ENCODE measurements around the gene MBD3L2B.

MBD3L2B gene

DNA sequence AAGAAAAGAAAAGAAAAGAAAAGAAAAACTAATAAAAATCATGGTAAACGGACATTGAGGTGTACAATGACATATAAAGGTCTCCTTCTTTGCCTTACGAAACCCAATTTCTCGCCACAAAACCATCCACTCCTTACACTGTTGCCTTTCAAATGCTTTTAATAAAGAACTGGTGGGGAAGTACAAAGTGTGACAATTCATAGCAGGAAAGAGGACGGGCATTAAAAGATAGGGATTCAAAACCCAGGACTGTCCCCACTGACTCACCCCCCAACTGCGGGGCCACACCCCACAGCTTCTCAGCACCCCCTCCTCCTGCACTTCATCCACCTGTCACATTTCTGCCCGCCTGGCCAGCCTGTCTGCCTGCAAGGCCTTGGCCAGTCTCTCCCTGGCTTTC is 2.4 kb downstream of the MBD3L2B start:
- no peak overlapping the region for H3K27ac ChIP-seq (ENCODE audit: insufficient read depth, low read length, poor library complexity, severe bottlenecking)
- no peaks in the 10 kb centered on the region for H3K27me3 ChIP-seq (replicated peaks; ENCODE audit: control insufficient read depth, insufficient read depth, low read length, poor library complexity, severe bottlenecking)
- H3K9me3 ChIP-seq (ENCODE audit: control insufficient read depth, low read length): no peaks in the 10 kb centered on the region
- no peaks in the 10 kb centered on the region for H3K4me1 ChIP-seq (ENCODE audit: control insufficient read depth, insufficient read depth, low read length, poor library complexity, severe bottlenecking)
- H3K36me3 ChIP-seq (ENCODE audit: control insufficient read depth, insufficient read depth, low read length): no peaks in the 10 kb centered on the region
- DNase-seq: no peak
- H3K4me3 ChIP-seq (ENCODE audit: insufficient read depth, low read depth, low read length, poor library complexity, severe bottlenecking): no peak overlapping the region

DNA sequence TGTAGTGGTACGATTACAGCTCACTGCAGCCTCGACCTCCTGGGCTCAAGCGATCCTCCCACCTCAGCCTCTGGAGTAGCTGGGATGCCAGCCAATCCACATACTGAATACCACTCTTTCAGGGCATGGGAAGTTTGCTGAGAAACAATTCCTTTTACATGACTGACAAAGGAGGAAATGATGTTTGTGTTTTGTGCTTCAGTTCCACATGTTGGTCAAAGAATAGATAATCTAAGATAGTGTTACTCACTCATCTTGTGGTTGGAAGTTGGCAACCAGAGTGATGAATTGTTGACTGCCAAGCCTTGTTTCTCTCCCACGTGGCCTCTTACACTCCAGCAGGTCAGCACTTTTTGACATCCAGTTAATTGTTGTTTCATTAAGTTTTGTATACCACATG is 7.6 kb downstream of the MBD3L2B start:
- H3K9me3 ChIP-seq (ENCODE audit: control insufficient read depth, low read length): no peaks in the 10 kb centered on the region
- no peaks in the 10 kb centered on the region for H3K27me3 ChIP-seq (replicated peaks; ENCODE audit: control insufficient read depth, insufficient read depth, low read length, poor library complexity, severe bottlenecking)
- no peaks in the 10 kb centered on the region for H3K36me3 ChIP-seq (ENCODE audit: control insufficient read depth, insufficient read depth, low read length)
- DNase-seq: no peak
- peak overlapping the region; percentile 11 for H3K27ac ChIP-seq (ENCODE audit: insufficient read depth, low read length, poor library complexity, severe bottlenecking)
- peaks cover 12% of the 10 kb centered on the region for H3K4me1 ChIP-seq (ENCODE audit: control insufficient read depth, insufficient read depth, low read length, poor library complexity, severe bottlenecking)
- no peak overlapping the region for H3K4me3 ChIP-seq (ENCODE audit: insufficient read depth, low read depth, low read length, poor library complexity, severe bottlenecking)

DNA sequence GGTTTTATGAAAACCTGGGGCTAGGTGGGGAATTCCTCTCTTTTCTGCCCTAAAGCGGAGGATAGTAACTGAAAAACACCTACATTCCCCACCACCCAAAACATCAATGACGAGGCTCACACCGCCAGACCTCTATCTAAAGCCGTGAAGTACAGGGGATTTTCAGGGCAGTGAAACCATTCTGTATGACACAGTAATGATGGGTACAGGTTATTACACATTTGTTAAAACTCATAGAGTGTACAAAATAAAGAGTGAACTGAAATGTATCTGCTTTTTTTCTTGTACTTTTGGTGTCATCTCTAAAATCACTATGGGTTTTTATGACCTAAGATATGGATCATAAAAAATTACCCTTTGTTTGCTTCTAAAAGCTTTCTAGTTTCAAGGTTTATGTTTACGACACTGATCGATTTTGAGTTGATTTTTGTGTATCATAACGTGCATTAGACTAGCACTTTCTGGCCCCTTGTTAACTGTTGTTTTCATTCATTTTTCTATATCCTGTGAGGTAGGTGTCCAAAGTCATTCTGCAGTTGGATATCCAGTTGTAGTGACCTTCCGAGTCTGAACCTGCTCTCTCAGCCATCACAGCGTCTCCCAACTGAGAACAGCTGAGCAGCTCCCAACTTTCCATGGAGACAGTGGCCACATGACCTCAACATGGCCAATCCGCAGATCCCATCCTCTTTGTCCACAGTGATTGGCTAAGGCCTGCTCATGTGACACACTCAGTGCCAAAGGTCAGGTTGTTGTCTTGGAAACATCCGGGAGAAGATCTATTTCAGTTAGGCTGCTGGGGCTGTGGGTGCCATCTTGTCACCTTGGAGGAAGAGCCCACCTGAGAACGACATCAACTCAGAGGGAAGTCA is 10.3 kb downstream of the MBD3L2B start:
- no peak for DNase-seq
- no peak overlapping the region for H3K4me3 ChIP-seq (ENCODE audit: insufficient read depth, low read depth, low read length, poor library complexity, severe bottlenecking)

DNA sequence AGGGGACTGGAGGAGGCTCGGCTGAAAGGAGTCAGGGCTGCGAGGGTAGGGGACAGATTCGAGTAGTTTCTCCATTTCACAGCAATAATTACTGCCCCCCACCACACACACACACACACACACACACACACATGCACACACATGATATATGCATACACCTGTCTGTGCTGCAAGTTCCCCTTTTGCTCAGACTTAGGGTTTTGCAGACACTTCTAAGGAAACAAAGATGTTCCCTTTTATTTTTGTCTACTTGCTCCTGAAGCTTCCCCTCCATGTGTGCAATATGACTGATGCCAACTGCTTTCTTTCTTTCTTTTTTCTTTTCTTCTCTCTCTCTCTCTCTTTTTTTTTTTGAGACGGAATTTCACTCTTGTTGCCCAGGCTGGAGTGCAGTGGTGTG is 13.4 kb downstream of the MBD3L2B start:
- Histone ChIP-seq H3K36me3 (ENCODE audit: control insufficient read depth, insufficient read depth, low read length) (no peaks in the 10 kb centered on the region), H3K27ac (ENCODE audit: insufficient read depth, low read length, poor library complexity, severe bottlenecking) (no peak overlapping the region), H3K9me3 (ENCODE audit: control insufficient read depth, low read length) (no peaks in the 10 kb centered on the region), H3K27me3 (replicated peaks; ENCODE audit: control insufficient read depth, insufficient read depth, low read length, poor library complexity, severe bottlenecking) (no peaks in the 10 kb centered on the region), H3K4me3 (ENCODE audit: insufficient read depth, low read depth, low read length, poor library complexity, severe bottlenecking) (no peak overlapping the region), H3K4me1 (ENCODE audit: control insufficient read depth, insufficient read depth, low read length, poor library complexity, severe bottlenecking) (peaks cover 19% of the 10 kb centered on the region)
- no peak for DNase-seq

More for the DNA sequence above, 10.3 kb downstream of the MBD3L2B start:
- H3K27me3 ChIP-seq (replicated peaks; ENCODE audit: control insufficient read depth, insufficient read depth, low read length, poor library complexity, severe bottlenecking): no peaks in the 10 kb centered on the region
- H3K36me3 ChIP-seq (ENCODE audit: control insufficient read depth, insufficient read depth, low read length): no peaks in the 10 kb centered on the region
- no peaks in the 10 kb centered on the region for H3K9me3 ChIP-seq (ENCODE audit: control insufficient read depth, low read length)
- no peak overlapping the region for H3K27ac ChIP-seq (ENCODE audit: insufficient read depth, low read length, poor library complexity, severe bottlenecking)
- peaks cover 19% of the 10 kb centered on the region for H3K4me1 ChIP-seq (ENCODE audit: control insufficient read depth, insufficient read depth, low read length, poor library complexity, severe bottlenecking)

DNA sequence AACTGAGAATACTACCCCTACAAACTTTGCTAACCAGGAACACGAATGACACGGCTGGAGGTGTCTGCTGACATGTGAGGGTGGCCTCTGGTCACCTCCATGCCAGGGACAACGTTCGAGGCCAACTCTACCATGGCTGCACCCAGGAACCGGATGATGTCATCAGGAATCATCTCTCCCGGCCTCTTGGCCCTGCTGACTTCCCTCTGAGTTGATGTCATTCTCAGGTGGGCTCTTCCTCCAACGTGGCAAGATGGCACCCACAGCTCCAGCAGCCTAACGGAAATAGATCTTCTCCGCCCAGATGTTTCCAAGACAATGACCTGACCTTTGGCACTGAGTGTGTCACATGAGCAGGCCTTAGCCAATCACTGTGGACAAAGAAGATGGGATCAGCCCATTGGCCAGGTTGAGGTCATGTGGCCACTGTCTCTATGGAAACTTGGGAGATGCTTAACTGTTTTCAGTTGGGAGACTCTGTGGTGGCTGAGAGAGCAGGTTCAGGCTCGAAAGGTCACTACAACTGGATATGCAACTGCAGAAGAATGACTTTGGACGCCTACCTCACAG is 15.0 kb downstream of the MBD3L2B start:
- DNase-seq: no peak
- H3K4me3 ChIP-seq (ENCODE audit: insufficient read depth, low read depth, low read length, poor library complexity, severe bottlenecking): no peak overlapping the region
- no peaks in the 10 kb centered on the region for H3K9me3 ChIP-seq (ENCODE audit: control insufficient read depth, low read length)
- H3K4me1 ChIP-seq (ENCODE audit: control insufficient read depth, insufficient read depth, low read length, poor library complexity, severe bottlenecking): peaks cover 19% of the 10 kb centered on the region
- H3K36me3 ChIP-seq (ENCODE audit: control insufficient read depth, insufficient read depth, low read length): no peaks in the 10 kb centered on the region
- H3K27ac ChIP-seq (ENCODE audit: insufficient read depth, low read length, poor library complexity, severe bottlenecking): no peak overlapping the region
- H3K27me3 ChIP-seq (replicated peaks; ENCODE audit: control insufficient read depth, insufficient read depth, low read length, poor library complexity, severe bottlenecking): no peaks in the 10 kb centered on the region

DNA sequence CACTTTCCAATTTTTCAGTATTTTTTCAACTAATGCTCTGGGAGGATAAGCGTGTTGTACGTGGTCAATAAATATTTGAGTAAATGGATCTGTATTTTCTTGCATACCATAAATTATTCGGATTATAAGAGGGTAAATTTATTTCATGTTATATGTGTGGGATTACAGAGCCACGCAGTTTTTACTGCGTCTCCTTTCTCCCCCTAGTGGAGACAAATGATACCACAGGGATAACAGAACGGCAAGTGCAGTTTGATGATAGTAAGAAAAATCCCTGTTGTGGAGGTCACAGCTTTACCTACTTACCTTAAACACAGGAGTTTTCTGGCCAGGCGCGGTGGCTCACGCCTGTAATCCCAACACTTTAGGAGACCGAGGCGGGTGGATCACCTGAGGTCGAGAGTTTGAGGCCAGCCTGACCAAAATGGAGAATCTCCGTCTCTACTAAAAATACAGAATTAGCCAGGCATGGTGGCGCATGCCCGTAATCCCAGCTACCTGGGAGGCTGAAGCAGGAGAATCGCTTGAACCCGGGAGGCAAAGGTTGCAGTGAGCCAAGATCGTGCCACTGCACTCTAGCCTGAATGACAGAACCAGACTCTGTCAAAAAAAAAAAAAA is 16.8 kb downstream of the MBD3L2B start:
- DNase-seq: no peak
- H3K27ac ChIP-seq (ENCODE audit: insufficient read depth, low read length, poor library complexity, severe bottlenecking): no peak overlapping the region
- H3K27me3 ChIP-seq (replicated peaks; ENCODE audit: control insufficient read depth, insufficient read depth, low read length, poor library complexity, severe bottlenecking): no peaks in the 10 kb centered on the region
- no peaks in the 10 kb centered on the region for H3K36me3 ChIP-seq (ENCODE audit: control insufficient read depth, insufficient read depth, low read length)
- H3K9me3 ChIP-seq (ENCODE audit: control insufficient read depth, low read length): no peaks in the 10 kb centered on the region
- no peak overlapping the region for H3K4me3 ChIP-seq (ENCODE audit: insufficient read depth, low read depth, low read length, poor library complexity, severe bottlenecking)
- peaks cover 14% of the 10 kb centered on the region for H3K4me1 ChIP-seq (ENCODE audit: control insufficient read depth, insufficient read depth, low read length, poor library complexity, severe bottlenecking)

DNA sequence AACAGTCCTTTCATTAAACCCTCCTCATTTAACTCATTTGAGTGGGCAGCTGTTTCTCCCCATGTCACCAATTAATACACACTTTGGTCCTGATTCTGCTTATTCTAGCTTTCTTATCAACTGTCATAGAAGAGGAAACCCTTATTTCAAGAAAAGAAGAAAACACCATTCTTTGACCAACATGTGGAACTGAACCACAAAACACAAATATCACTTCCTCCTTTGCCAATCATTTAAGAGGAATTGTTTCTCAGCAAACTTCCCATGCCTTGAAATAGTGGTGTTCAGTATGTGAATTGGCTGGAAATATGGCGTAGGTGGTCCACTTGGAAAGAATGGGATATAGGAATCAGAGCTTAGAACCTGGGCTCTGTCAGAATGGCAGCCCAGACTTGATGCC is 20.4 kb downstream of the MBD3L2B start:
- no peaks in the 10 kb centered on the region for H3K4me1 ChIP-seq (ENCODE audit: control insufficient read depth, insufficient read depth, low read length, poor library complexity, severe bottlenecking)
- no peak overlapping the region for H3K4me3 ChIP-seq (ENCODE audit: insufficient read depth, low read depth, low read length, poor library complexity, severe bottlenecking)
- DNase-seq: no peak
- H3K27ac ChIP-seq (ENCODE audit: insufficient read depth, low read length, poor library complexity, severe bottlenecking): no peak overlapping the region
- H3K36me3 ChIP-seq (ENCODE audit: control insufficient read depth, insufficient read depth, low read length): no peaks in the 10 kb centered on the region
- H3K27me3 ChIP-seq (replicated peaks; ENCODE audit: control insufficient read depth, insufficient read depth, low read length, poor library complexity, severe bottlenecking): no peaks in the 10 kb centered on the region
- no peaks in the 10 kb centered on the region for H3K9me3 ChIP-seq (ENCODE audit: control insufficient read depth, low read length)

DNA sequence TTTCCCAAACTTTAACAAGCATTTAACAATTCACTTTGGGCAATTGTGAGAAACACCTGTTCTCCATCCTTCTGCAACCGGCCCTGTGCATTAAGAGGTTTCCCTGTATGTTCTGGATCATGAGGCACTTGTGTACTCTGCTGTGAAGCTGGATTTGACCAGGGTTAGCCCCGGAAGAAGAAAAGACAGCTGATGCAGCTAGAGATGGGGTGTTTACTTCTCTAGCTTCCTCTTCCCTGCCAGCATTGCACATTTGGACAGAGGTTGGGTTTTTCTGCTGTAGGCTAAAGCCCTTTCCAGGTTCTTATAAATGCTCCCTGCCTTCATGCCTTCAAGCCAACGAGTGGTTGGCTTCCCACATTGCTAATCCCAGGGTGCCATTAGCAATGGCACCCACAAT is 20.9 kb downstream of the MBD3L2B start:
- no peaks in the 10 kb centered on the region for H3K36me3 ChIP-seq (ENCODE audit: control insufficient read depth, insufficient read depth, low read length)
- H3K4me1 ChIP-seq (ENCODE audit: control insufficient read depth, insufficient read depth, low read length, poor library complexity, severe bottlenecking): no peaks in the 10 kb centered on the region
- no peak overlapping the region for H3K27ac ChIP-seq (ENCODE audit: insufficient read depth, low read length, poor library complexity, severe bottlenecking)
- no peaks in the 10 kb centered on the region for H3K27me3 ChIP-seq (replicated peaks; ENCODE audit: control insufficient read depth, insufficient read depth, low read length, poor library complexity, severe bottlenecking)
- no peak for DNase-seq
- no peaks in the 10 kb centered on the region for H3K9me3 ChIP-seq (ENCODE audit: control insufficient read depth, low read length)
- no peak overlapping the region for H3K4me3 ChIP-seq (ENCODE audit: insufficient read depth, low read depth, low read length, poor library complexity, severe bottlenecking)

DNA sequence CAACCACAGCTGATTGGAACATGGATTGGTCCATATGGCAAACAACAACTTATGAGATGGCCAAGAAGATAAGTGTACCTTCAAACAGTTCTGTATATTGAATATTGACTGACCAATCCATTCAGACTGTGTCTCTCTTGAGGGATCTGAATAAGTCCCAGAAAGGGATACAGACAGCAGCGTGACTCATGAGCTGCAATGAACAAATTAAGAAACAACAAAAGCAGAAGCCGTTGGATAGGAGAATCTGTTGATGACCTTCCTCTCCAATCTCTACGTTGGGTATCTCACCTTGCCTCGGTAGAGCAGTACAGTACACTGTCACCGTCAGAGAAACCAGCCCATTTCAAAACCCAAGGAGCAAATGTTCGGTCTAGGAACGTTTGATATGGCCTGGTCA is 21.3 kb downstream of the MBD3L2B start:
- no peaks in the 10 kb centered on the region for H3K4me1 ChIP-seq (ENCODE audit: control insufficient read depth, insufficient read depth, low read length, poor library complexity, severe bottlenecking)
- H3K27ac ChIP-seq (ENCODE audit: insufficient read depth, low read length, poor library complexity, severe bottlenecking): no peak overlapping the region
- H3K36me3 ChIP-seq (ENCODE audit: control insufficient read depth, insufficient read depth, low read length): no peaks in the 10 kb centered on the region
- no peak for DNase-seq
- H3K27me3 ChIP-seq (replicated peaks; ENCODE audit: control insufficient read depth, insufficient read depth, low read length, poor library complexity, severe bottlenecking): no peaks in the 10 kb centered on the region
- H3K9me3 ChIP-seq (ENCODE audit: control insufficient read depth, low read length): no peaks in the 10 kb centered on the region
- H3K4me3 ChIP-seq (ENCODE audit: insufficient read depth, low read depth, low read length, poor library complexity, severe bottlenecking): no peak overlapping the region
